ENCODE measurements around the gene POLE. TPM values are rescaled to one million over a fixed set of nuclear protein-coding genes. Genes with fewer than 3 reads are reported as not detected.

POLE gene
- total RNA-seq, 4 donors from 2014 or later = 32.2 to 133 (median 44.4) TPM

DNA sequence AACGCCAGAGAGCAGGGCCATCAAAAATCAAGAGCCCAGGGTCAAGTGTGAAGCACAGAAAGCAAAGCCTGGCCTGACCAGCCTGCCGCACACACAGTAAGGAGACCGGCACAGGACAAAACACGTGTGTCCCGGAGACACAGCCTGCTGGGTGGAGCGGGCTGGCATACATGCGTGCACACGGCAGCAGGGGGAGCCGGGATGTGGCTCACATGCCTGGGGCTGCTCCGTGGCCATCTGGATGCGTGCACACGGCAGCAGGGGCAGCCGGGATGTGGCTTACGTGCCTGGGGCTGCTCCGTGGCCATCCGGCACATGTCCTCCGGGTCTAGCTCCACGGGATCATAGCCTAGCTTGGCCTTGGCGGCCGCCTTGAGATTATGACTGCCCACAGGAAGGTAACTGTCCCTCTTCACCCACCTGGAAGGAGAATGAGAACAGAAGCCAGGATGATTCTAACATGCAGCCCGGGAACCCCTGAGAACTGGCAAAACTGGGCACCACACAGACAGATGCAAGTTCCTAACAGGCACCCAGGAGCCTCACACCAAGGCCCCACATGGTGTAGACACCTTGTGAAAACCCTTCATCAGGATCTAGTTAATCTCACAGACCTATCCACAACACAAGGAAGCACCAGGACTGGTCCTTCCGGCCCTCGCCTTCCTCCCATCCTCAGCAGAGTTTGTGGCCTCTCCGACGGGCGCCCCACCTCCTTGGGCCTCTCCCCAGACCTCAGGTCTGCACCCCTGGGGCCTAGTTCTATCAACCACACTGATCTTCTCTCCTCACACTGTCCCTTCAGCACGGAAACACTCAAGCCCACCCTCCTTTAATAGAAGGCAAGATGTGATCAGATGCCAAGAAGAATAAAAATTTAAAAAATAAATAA lies 13.6 kb downstream of the POLE start:
- peaks cover 0 to 13% (median 0%) of the 10 kb centered on the region in 4 donors for H3K4me1 ChIP-seq
- TF ChIP-seq POLR2A (IDR thresholded peaks at IDR 0.05) (no peak), EP300 (IDR thresholded peaks at IDR 0.05) (no peak)
- TF ChIP-seq, protein P1, sequence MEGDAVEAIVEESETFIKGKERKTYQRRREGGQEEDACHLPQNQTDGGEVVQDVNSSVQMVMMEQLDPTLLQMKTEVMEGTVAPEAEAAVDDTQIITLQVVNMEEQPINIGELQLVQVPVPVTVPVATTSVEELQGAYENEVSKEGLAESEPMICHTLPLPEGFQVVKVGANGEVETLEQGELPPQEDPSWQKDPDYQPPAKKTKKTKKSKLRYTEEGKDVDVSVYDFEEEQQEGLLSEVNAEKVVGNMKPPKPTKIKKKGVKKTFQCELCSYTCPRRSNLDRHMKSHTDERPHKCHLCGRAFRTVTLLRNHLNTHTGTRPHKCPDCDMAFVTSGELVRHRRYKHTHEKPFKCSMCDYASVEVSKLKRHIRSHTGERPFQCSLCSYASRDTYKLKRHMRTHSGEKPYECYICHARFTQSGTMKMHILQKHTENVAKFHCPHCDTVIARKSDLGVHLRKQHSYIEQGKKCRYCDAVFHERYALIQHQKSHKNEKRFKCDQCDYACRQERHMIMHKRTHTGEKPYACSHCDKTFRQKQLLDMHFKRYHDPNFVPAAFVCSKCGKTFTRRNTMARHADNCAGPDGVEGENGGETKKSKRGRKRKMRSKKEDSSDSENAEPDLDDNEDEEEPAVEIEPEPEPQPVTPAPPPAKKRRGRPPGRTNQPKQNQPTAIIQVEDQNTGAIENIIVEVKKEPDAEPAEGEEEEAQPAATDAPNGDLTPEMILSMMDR (IDR thresholded peaks at IDR 0.05) = no peak
- no peaks in the 10 kb centered on the region for H3K9me3 ChIP-seq
- H3K36me3 ChIP-seq = peaks cover 0 to 97% (median 5%) of the 10 kb centered on the region in 3 donors
- DNase-seq (ENCODE audit: low spot score in 2 of 2) = no peak
- 84 to 86% methylated on average over 25 to 26 of the region's 27 CpGs for WGBS, 2 donors
- no peaks in the 10 kb centered on the region for H3K27me3 ChIP-seq
- H3K4me3 ChIP-seq = no peak overlapping the region
- no peak overlapping the region for H3K27ac ChIP-seq

DNA sequence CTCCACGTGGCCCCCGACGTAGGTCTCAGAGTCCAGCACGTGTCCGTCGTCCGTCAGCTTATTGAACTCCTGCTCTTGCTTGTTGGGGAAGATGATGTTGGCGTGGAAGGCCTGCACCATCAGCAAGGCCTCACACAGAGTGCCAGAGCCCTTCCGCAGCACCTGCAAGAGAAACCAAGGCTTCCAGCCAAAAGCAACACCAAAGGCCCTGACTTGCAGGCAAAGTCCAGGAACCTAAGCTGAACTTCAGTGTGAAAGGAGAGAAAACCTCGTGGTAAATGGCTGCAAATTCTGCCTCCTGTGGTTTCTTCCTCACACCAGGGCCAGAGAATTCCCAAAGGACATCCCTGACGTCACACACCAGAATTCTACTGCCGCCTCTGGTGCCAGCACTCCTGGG lies 14.5 kb downstream of the POLE start:
- Histone ChIP-seq H3K27me3 (no peaks in the 10 kb centered on the region), H3K9me3 (no peaks in the 10 kb centered on the region), H3K27ac (no peak overlapping the region), H3K4me1 (peaks cover 0 to 13% (median 0%) of the 10 kb centered on the region in 4 donors), H3K4me3 (no peak overlapping the region), H3K36me3 (peaks cover 0 to 97% (median 5%) of the 10 kb centered on the region in 3 donors)
- DNase-seq (ENCODE audit: low spot score in 2 of 2) = no peak
- WGBS, 2 donors = 72 to 81% methylated on average over 8 to 12 of the region's 12 CpGs
- no peak for TF ChIP-seq POLR2A (IDR thresholded peaks at IDR 0.05)
- TF ChIP-seq, protein P1 (IDR thresholded peaks at IDR 0.05) = no peak

DNA sequence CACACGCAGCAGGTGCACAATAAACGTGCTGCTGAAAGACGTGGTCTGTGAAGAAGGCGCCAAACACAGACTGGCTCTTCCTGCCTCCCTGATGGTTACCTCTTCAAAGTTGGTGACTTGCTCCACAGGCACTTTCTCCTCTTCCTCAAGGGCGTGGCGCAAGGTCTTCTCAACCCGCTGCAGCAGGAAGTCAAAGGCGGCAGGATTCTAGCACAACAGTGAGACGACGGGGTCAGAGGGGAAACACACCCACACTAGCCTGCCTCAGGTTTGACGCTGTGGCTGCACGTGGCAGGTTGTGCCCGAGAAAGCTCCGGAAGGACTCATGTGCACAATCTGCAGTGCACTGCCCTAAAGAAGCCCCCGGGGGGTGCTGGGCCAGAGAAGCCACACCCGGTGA lies 15.0 kb downstream of the POLE start:
- 76 to 86% methylated on average over 14 to 16 of the region's 16 CpGs for WGBS, 2 donors
- DNase-seq (ENCODE audit: low spot score in 2 of 2) = no peak

GRCh38 chr12:132669166-132669879 lies 17.8 kb downstream of the POLE start:
- Histone ChIP-seq H3K9me3 (no peaks in the 10 kb centered on the region), H3K4me1 (no peaks in the 10 kb centered on the region), H3K27me3 (no peaks in the 10 kb centered on the region), H3K27ac (no peak overlapping the region), H3K4me3 (no peak overlapping the region), H3K36me3 (peaks cover 0 to 97% (median 12%) of the 10 kb centered on the region in 3 donors)
- TF ChIP-seq, protein P1 (IDR thresholded peaks at IDR 0.05) = no peak
- TF ChIP-seq EP300 (IDR thresholded peaks at IDR 0.05) = no peak
- no peak for TF ChIP-seq POLR2A (IDR thresholded peaks at IDR 0.05)
- DNase-seq (ENCODE audit: low spot score in 2 of 2) = no peak
- WGBS, 2 donors = 88 to 91% methylated on average over 17 of the region's 17 CpGs

More for the DNA sequence above, 15.0 kb downstream of the POLE start:
- H3K27me3 ChIP-seq = no peaks in the 10 kb centered on the region
- no peak overlapping the region for H3K4me3 ChIP-seq
- TF ChIP-seq EP300 (IDR thresholded peaks at IDR 0.05) (no peak), POLR2A (IDR thresholded peaks at IDR 0.05) (no peak)
- TF ChIP-seq, protein P1 (IDR thresholded peaks at IDR 0.05) = no peak
- peaks cover 0 to 13% (median 0%) of the 10 kb centered on the region in 4 donors for H3K4me1 ChIP-seq
- H3K27ac ChIP-seq = no peak overlapping the region
- H3K36me3 ChIP-seq = peaks cover 0 to 97% (median 6%) of the 10 kb centered on the region in 3 donors
- no peaks in the 10 kb centered on the region for H3K9me3 ChIP-seq
